Adipocyte (in vitro differentiated cells): Measurements from ENCODE around the gene TPBGL.

Experiments used
- DNase-seq: peaks from one replicate; pipeline ENCODE4 v3.0.0-alpha.2; 2015; ENCODE audit warnings: low read depth
- H3K27me3 ChIP-seq: replicated peaks from 2 replicates; pipeline ENCODE4 v1.7.0; 2013; ENCODE audit warnings: mild to moderate bottlenecking, low read length, moderate library complexity; ENCODE audit not compliant: control insufficient read depth, insufficient read depth
- H3K36me3 ChIP-seq: 2 replicates; pipeline ENCODE4 v1.7.0; 2013; ENCODE audit warnings: low read length, mild to moderate bottlenecking, moderate library complexity; ENCODE audit not compliant: control insufficient read depth, insufficient read depth, severe bottlenecking
- H3K4me1 ChIP-seq: 2 replicates; pipeline ENCODE4 v1.7.0; 2013; ENCODE audit warnings: mild to moderate bottlenecking, low read length, moderate library complexity; ENCODE audit not compliant: control insufficient read depth, insufficient read depth
- H3K4me3 ChIP-seq: 2 replicates; pipeline ENCODE4 v1.7.0; 2013; ENCODE audit warnings: mild to moderate bottlenecking, low read length, moderate library complexity
- H3K9ac ChIP-seq: 2 replicates; pipeline ENCODE4 v1.7.0; 2013; ENCODE audit warnings: mild to moderate bottlenecking, low read length, moderate library complexity
- H3K9me3 ChIP-seq: 2 replicates; pipeline ENCODE4 v1.7.0; 2013; ENCODE audit warnings: mild to moderate bottlenecking, low read length, moderate library complexity; ENCODE audit not compliant: control insufficient read depth

The TPBGL gene

DNA sequence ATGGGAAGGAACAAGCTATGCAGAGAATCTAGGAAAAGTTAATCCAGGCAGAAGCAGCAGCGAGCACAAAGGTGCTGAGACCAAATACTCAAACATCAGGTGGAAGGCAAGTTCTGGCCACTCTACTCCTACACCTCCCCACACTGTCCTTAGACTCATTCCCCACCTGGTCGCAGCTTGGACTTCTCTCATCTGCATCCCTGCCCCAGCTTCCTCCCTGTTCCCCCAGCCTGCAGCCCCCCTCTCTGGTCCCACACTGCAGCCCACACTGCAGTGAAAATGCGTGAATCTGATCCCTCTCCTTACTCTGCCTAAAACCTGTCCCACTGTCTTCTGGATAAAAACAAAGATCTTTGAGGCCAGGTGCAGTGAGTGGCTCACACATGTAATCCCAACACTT is 9.1 kb downstream of the TPBGL start:
- Histone ChIP-seq H3K4me3 (no peak overlapping the region), H3K27me3 (peaks cover 54% of the 10 kb centered on the region), H3K4me1 (peaks cover 3% of the 10 kb centered on the region), H3K9ac (no peak overlapping the region), H3K9me3 (peaks cover 25% of the 10 kb centered on the region), H3K36me3 (no peaks in the 10 kb centered on the region)
- no peak for DNase-seq

- Histone ChIP-seq H3K36me3 (no peaks in the 10 kb centered on the region), H3K9ac (no peak overlapping the region), H3K9me3 (peaks cover 25% of the 10 kb centered on the region), H3K4me1 (no peaks in the 10 kb centered on the region), H3K27me3 (peaks cover 27% of the 10 kb centered on the region), H3K4me3 (no peak overlapping the region)
- DNase-seq = no peak
Observed at GRCh38 chr11:75254326-75254725, 13.8 kb downstream of the TPBGL start.

DNA sequence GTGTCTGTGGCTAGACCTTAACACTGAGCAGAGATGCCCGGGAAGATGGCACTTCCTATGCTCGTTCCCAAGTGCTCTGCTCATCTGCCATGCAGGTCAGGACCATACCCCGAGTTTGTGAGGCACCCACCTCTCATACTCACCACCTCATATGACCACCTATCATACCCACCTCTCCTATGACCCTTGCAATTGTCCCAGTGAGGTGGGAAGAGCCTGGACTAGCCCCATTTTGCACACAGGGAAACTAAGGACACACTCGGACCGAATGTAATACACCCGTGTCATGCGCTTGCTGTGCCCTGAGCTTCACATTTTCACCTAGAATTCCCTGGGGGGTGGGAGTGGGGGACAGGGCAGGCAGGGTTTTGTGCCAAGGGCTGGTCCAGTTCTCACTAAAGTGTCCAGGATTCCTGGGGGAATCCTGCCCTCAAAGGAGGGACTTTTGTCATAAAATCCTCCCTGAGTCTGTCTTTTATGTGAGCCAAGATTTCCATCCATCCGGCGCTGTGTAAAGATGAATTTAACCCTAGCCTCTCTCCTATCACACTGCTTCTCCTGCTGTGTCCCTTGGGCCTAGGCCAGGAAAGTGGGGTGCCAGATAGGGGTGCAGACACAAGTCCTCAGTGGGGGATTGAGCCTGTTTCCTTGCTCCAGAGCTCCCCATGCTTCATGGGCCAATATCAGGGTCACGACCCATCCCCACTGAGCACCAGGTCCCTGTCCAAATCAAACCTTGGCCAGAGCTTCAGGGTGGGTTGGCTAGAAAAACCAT is 20.0 kb downstream of the TPBGL start:
- no peak for DNase-seq
- no peak overlapping the region for H3K4me3 ChIP-seq
- peaks cover 22% of the 10 kb centered on the region for H3K27me3 ChIP-seq
- no peaks in the 10 kb centered on the region for H3K36me3 ChIP-seq
- H3K4me1 ChIP-seq = peaks cover 5% of the 10 kb centered on the region
- H3K9me3 ChIP-seq = no peaks in the 10 kb centered on the region
- no peak overlapping the region for H3K9ac ChIP-seq

DNA sequence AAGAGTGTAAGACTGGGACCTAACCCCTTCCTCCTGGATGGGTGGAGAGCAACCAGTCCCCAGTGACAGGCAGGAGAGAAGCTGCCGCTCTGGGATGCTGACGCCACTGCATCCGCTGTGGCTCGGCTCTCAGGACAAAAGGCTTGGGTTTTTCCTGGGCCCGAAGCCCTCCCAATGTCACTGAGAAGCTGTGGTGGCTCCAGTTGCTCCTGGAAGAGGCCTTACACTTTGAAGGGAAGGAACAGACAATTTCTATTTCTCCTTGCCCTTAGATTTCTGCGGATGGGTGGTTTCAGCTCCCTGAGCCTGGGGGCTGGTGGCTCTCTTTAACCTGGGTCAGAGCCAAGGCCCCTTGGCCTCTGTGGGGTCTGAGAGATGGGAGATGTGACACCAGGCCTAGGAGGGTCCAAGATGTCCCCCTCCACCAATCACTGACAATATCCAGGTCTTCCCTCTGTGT is 21.4 kb downstream of the TPBGL start:
- no peak overlapping the region for H3K4me3 ChIP-seq
- H3K27me3 ChIP-seq = peaks cover 22% of the 10 kb centered on the region
- no peak for DNase-seq
- H3K9me3 ChIP-seq = no peaks in the 10 kb centered on the region
- H3K4me1 ChIP-seq = peaks cover 9% of the 10 kb centered on the region
- H3K36me3 ChIP-seq = peaks cover 4% of the 10 kb centered on the region
- no peak overlapping the region for H3K9ac ChIP-seq

DNA sequence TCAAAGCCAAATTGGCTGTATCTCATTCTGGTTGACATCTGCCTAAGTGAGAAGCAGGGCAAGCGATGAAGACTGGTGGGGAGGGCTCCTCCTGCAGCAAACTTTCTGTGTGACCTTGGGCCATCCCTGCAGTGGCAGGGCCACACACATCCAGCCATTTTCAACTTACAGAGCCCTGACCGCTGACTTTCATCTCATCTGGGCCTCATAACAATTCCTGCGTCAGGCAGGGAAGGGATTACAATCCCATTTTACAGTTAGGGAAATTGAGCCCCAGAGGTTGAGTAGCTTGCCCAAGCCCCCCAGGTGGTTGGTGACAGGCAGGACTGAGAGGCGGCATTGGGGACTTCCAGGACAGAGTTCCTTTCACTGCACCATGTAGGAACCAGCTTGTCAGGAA is 21.9 kb downstream of the TPBGL start:
- Histone ChIP-seq H3K4me3 (no peak overlapping the region), H3K36me3 (peaks cover 7% of the 10 kb centered on the region), H3K9me3 (no peaks in the 10 kb centered on the region), H3K4me1 (peaks cover 9% of the 10 kb centered on the region), H3K9ac (no peak overlapping the region), H3K27me3 (peaks cover 22% of the 10 kb centered on the region)
- DNase-seq = no peak

DNA sequence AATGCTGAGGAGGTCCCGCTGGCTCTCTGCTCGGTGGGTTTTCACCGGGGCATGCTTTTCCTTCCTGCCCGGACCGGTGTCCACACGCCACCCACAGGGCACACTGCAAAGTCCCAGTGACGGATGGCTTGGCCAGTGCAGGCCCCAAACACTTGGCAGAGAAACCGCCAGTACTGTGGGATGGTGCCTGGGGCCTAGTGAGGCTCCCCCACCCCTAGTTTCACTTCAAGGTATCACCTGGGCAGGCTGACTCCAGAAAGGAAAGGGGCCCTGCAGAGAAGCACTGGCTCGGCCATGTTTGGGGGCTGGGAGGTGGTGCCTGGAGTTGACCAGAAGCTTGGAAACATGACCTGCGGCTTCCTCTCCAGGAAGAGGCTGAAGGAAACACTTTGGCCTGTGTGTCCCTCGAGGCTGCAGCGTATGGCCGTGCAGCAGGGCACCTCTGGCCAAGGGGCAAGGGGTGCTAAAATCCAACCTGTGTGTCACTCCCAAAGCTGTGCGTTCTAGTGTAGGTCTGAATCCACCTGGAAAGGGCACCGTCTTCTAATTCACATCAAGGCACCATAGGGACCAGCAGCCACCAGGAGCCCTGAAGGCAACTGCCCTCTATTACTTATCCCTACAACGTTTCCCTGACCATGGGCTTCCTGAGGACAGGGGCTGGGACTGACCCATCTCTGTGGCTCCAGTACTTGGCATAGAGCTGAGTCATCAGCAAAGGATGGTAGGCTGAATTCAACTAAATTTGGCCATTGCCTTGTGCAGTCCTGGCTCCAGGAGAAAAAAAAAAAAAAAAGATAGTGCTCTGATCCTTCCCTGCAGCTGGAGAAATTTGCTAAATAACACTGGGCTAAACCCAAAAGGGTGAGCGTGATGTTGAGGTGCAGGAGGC is 22.6 kb downstream of the TPBGL start:
- H3K9me3 ChIP-seq = no peaks in the 10 kb centered on the region
- H3K9ac ChIP-seq = no peak overlapping the region
- DNase-seq = no peak
- H3K27me3 ChIP-seq = peaks cover 22% of the 10 kb centered on the region
- peaks cover 7% of the 10 kb centered on the region for H3K36me3 ChIP-seq
- peaks cover 9% of the 10 kb centered on the region for H3K4me1 ChIP-seq
- no peak overlapping the region for H3K4me3 ChIP-seq

- no peak for DNase-seq
- peaks cover 22% of the 10 kb centered on the region for H3K27me3 ChIP-seq
- no peaks in the 10 kb centered on the region for H3K9me3 ChIP-seq
- no peak overlapping the region for H3K4me3 ChIP-seq
- peaks cover 9% of the 10 kb centered on the region for H3K4me1 ChIP-seq
- no peak overlapping the region for H3K9ac ChIP-seq
- peaks cover 11% of the 10 kb centered on the region for H3K36me3 ChIP-seq
Observed at GRCh38 chr11:75263944-75264349, 23.4 kb downstream of the TPBGL start.

GRCh38 chr11:75264356-75264755 is 23.8 kb downstream of the TPBGL start:
- Histone ChIP-seq H3K27me3 (peaks cover 22% of the 10 kb centered on the region), H3K4me3 (no peak overlapping the region), H3K4me1 (peaks cover 9% of the 10 kb centered on the region), H3K36me3 (peaks cover 11% of the 10 kb centered on the region), H3K9ac (no peak overlapping the region), H3K9me3 (no peaks in the 10 kb centered on the region)
- no peak for DNase-seq

GRCh38 chr11:75264971-75265370 is 24.4 kb downstream of the TPBGL start:
- DNase-seq = no peak
- Histone ChIP-seq H3K36me3 (peaks cover 11% of the 10 kb centered on the region), H3K4me3 (no peak overlapping the region), H3K4me1 (peaks cover 9% of the 10 kb centered on the region), H3K27me3 (peaks cover 16% of the 10 kb centered on the region), H3K9ac (no peak overlapping the region), H3K9me3 (no peaks in the 10 kb centered on the region)

GRCh38 chr11:75265851-75266531 is 25.4 kb downstream of the TPBGL start:
- no peak for DNase-seq
- Histone ChIP-seq H3K4me3 (no peak overlapping the region), H3K36me3 (peaks cover 11% of the 10 kb centered on the region), H3K9ac (no peak overlapping the region), H3K9me3 (no peaks in the 10 kb centered on the region), H3K27me3 (peaks cover 6% of the 10 kb centered on the region), H3K4me1 (peaks cover 14% of the 10 kb centered on the region)
